ENCODE data around the gene TMEM204.

DNA sequence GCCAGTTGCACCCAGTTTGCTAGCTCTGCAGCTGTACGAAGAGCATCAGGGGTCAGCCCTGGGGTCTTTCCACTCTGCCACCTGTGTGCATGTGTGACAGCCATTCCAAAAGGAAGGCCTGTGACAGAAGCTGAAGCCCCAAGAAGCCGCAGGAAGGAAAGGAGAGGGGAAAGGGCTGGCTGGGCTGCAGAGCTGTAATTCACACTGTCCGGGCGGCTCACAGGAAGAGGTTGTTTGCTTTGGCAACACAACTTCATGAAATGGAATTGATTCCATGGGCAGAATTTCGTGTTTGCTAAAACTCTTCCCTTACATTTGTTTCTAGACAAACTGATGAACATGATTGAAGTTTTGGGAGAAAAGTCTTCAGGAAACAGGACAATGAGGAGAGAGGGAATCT, 14.8 kb downstream of the TMEM204 start:
- TF ChIP-seq EZH2 (IDR thresholded peaks at IDR 0.05; ENCODE audit: borderline replicate concordance, insufficient read depth, low read depth, low read length, poor library complexity, severe bottlenecking) = no peak
- TF ChIP-seq, protein P1, sequence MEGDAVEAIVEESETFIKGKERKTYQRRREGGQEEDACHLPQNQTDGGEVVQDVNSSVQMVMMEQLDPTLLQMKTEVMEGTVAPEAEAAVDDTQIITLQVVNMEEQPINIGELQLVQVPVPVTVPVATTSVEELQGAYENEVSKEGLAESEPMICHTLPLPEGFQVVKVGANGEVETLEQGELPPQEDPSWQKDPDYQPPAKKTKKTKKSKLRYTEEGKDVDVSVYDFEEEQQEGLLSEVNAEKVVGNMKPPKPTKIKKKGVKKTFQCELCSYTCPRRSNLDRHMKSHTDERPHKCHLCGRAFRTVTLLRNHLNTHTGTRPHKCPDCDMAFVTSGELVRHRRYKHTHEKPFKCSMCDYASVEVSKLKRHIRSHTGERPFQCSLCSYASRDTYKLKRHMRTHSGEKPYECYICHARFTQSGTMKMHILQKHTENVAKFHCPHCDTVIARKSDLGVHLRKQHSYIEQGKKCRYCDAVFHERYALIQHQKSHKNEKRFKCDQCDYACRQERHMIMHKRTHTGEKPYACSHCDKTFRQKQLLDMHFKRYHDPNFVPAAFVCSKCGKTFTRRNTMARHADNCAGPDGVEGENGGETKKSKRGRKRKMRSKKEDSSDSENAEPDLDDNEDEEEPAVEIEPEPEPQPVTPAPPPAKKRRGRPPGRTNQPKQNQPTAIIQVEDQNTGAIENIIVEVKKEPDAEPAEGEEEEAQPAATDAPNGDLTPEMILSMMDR (IDR thresholded peaks at IDR 0.05) = no peak
